HG02938 (cell line): ENCODE data around the gene PIP5K1C.
"Not testable (repeated sequence)": the region's sequence is repeated elsewhere in the genome, so short reads cannot be mapped to it uniquely, and the experiment has no call there.

Experiments used
- ATAC-seq: cut with Tn5 transposase; IDR thresholded peaks from one replicate; pipeline ENCODE4 v1.9.1; 2021; ENCODE audit warnings: mild to moderate bottlenecking, moderate library complexity; ENCODE audit not compliant: unreplicated experiment

PIP5K1C gene

GRCh38 chr19:3595521-3596061 is 104.7 kb downstream of the PIP5K1C start:
- ATAC-seq: no peak

- no peak for ATAC-seq
Measured at GRCh38 chr19:3593156-3593555, 107.1 kb downstream of the PIP5K1C start.

- ATAC-seq: no peak
Measured at GRCh38 chr19:3591876-3592613, 108.2 kb downstream of the PIP5K1C start.

GRCh38 chr19:3590991-3591659 is 109.1 kb downstream of the PIP5K1C start:
- no peak for ATAC-seq

- no peak for ATAC-seq
Measured at GRCh38 chr19:3589949-3590348, 110.3 kb downstream of the PIP5K1C start.

GRCh38 chr19:3589439-3589838 is 110.8 kb downstream of the PIP5K1C start:
- no peak for ATAC-seq

- no peak for ATAC-seq
Measured at GRCh38 chr19:3586707-3587346, 113.4 kb downstream of the PIP5K1C start.

GRCh38 chr19:3586127-3586626 is 114.1 kb downstream of the PIP5K1C start:
- no peak for ATAC-seq

- no peak for ATAC-seq
Measured at GRCh38 chr19:3585301-3586126, 114.8 kb downstream of the PIP5K1C start, which contains the start of gene GIPC3. Gene GIPC3, plus strand, starts transcription at chr19:3585478. Its CDS starts 120 bp downstream, at chr19:3585598.

- not testable (repeated sequence) for ATAC-seq
Measured at GRCh38 chr19:3584036-3584802, 116.0 kb downstream of the PIP5K1C start.

GRCh38 chr19:3581792-3582191 is 118.5 kb downstream of the PIP5K1C start:
- ATAC-seq: not testable (repeated sequence)
